IPS-18c (cell line): ENCODE data around the gene CNTLN.
"Not testable (repeated sequence)": the region's sequence is repeated elsewhere in the genome, so short reads cannot be mapped to it uniquely, and the experiment has no call there.

Experiments used
- H3K4me3 ChIP-seq: 2 replicates; pipeline ENCODE4 v1.7.0; 2013; ENCODE audit warnings: low read depth, mild to moderate bottlenecking, low read length, moderate library complexity; ENCODE audit not compliant: insufficient read depth
- H3K9me3 ChIP-seq: one replicate; pipeline ENCODE4 v1.6.1; 2013; ENCODE audit warnings: mild to moderate bottlenecking, low read length, moderate library complexity; ENCODE audit not compliant: control insufficient read depth, insufficient read depth

Gene CNTLN

GRCh38 chr9:17437813-17438212 lies 303.0 kb downstream of the CNTLN start:
- H3K4me3 ChIP-seq, result no peak overlapping the region
- H3K9me3 ChIP-seq, result no peaks in the 10 kb centered on the region

GRCh38 chr9:17445126-17445525 lies 310.3 kb downstream of the CNTLN start:
- not testable (repeated sequence) for H3K9me3 ChIP-seq, H3K4me3 ChIP-seq

GRCh38 chr9:17453751-17454150 lies 318.9 kb downstream of the CNTLN start:
- no peaks in the 10 kb centered on the region for H3K9me3 ChIP-seq
- H3K4me3 ChIP-seq, result no peak overlapping the region

- Histone ChIP-seq H3K9me3 (no peaks in the 10 kb centered on the region), H3K4me3 (no peak overlapping the region)
Observed at GRCh38 chr9:17462869-17463464, 328.1 kb downstream of the CNTLN start.

- Histone ChIP-seq H3K9me3 (no peaks in the 10 kb centered on the region), H3K4me3 (no peak overlapping the region)
Observed at GRCh38 chr9:17470036-17470813, 335.4 kb downstream of the CNTLN start.

- no peaks in the 10 kb centered on the region for H3K9me3 ChIP-seq
Observed at GRCh38 chr9:17472126-17472525, 337.3 kb downstream of the CNTLN start.

GRCh38 chr9:17476401-17476800 lies 341.6 kb downstream of the CNTLN start:
- Histone ChIP-seq H3K9me3 (no peaks in the 10 kb centered on the region), H3K4me3 (no peak overlapping the region)

More at GRCh38 chr9:17472126-17472525, 337.3 kb downstream of the CNTLN start:
- H3K4me3 ChIP-seq, result no peak overlapping the region

GRCh38 chr9:17477816-17478215 lies 343.0 kb downstream of the CNTLN start:
- no peak overlapping the region for H3K4me3 ChIP-seq
- H3K9me3 ChIP-seq, result no peaks in the 10 kb centered on the region

- Histone ChIP-seq H3K9me3 (no peaks in the 10 kb centered on the region), H3K4me3 (no peak overlapping the region)
Observed at GRCh38 chr9:17480966-17481365, 346.1 kb downstream of the CNTLN start.

GRCh38 chr9:17481565-17481964 lies 346.7 kb downstream of the CNTLN start:
- H3K4me3 ChIP-seq, result no peak overlapping the region
- H3K9me3 ChIP-seq, result no peaks in the 10 kb centered on the region

GRCh38 chr9:17484906-17485305 lies 350.1 kb downstream of the CNTLN start:
- no peaks in the 10 kb centered on the region for H3K9me3 ChIP-seq
- no peak overlapping the region for H3K4me3 ChIP-seq

- Histone ChIP-seq H3K9me3 (no peaks in the 10 kb centered on the region), H3K4me3 (no peak overlapping the region)
Observed at GRCh38 chr9:17486396-17486795, 351.6 kb downstream of the CNTLN start.

- Histone ChIP-seq H3K4me3 (no peak overlapping the region), H3K9me3 (no peaks in the 10 kb centered on the region)
Observed at GRCh38 chr9:17487467-17487866, 352.6 kb downstream of the CNTLN start.

GRCh38 chr9:17488662-17489061 lies 353.8 kb downstream of the CNTLN start:
- no peak overlapping the region for H3K4me3 ChIP-seq
- H3K9me3 ChIP-seq, result no peaks in the 10 kb centered on the region

- Histone ChIP-seq H3K9me3 (no peaks in the 10 kb centered on the region), H3K4me3 (no peak overlapping the region)
Observed at GRCh38 chr9:17490110-17490509, 355.3 kb downstream of the CNTLN start.

GRCh38 chr9:17491780-17492179 lies 356.9 kb downstream of the CNTLN start:
- Histone ChIP-seq H3K4me3 (no peak overlapping the region), H3K9me3 (no peaks in the 10 kb centered on the region)

- H3K4me3 ChIP-seq, result no peak overlapping the region
- H3K9me3 ChIP-seq, result no peaks in the 10 kb centered on the region
Observed at GRCh38 chr9:17503196-17503595, 368.4 kb downstream of the CNTLN start.

- Histone ChIP-seq H3K9me3 (no peaks in the 10 kb centered on the region), H3K4me3 (no peak overlapping the region)
Observed at GRCh38 chr9:17509151-17509550, 374.3 kb downstream of the CNTLN start.

GRCh38 chr9:17509701-17510100 lies 374.9 kb downstream of the CNTLN start:
- Histone ChIP-seq H3K4me3 (no peak overlapping the region), H3K9me3 (no peaks in the 10 kb centered on the region)
